IgD-negative memory B cell (primary cell): ENCODE measurements around the gene UBR3. TPM values are rescaled to one million over a fixed set of nuclear protein-coding genes. Genes with fewer than 3 reads are reported as not detected.

Experiments used
- H3K27ac Mint-ChIP-seq, 3 donors: one replicate each; pipeline ENCODE4 v1.8.0; 2020 to 2022; ENCODE audit warnings: mild to moderate bottlenecking in 3 of 3, mixed read lengths in 3 of 3, moderate library complexity in 1 of 3
- H3K27me3 Mint-ChIP-seq: one replicate; pipeline ENCODE4 v1.8.0; 2021; ENCODE audit warnings: mixed read lengths
- H3K36me3 Mint-ChIP-seq: one replicate; pipeline ENCODE4 v1.8.0; 2020; ENCODE audit warnings: mild to moderate bottlenecking, mixed read lengths
- H3K4me1 Mint-ChIP-seq, 3 donors: one replicate each; pipeline ENCODE4 v1.8.0; 2020 to 2022; ENCODE audit warnings: mixed read lengths in 3 of 3, mild to moderate bottlenecking in 1 of 3
- H3K4me3 Mint-ChIP-seq, 4 donors: one replicate each; pipeline ENCODE4 v1.8.0; 2020 to 2022; ENCODE audit warnings: mild to moderate bottlenecking in 4 of 4, mixed read lengths in 4 of 4, moderate library complexity in 3 of 4
- H3K9me3 Mint-ChIP-seq, 3 donors: one replicate each; pipeline ENCODE4 v1.8.0; 2020 to 2021; ENCODE audit warnings: mixed read lengths in 3 of 3, mild to moderate bottlenecking in 1 of 3
- polyA plus RNA-seq: library from polyadenylated mRNA; unstranded; fragments of 300-500 nt; fragmentation: Illumina TruSeq; gene quantifications from one replicate; pipeline ENCODE4 v1.2.3, GENCODE V29; 2021

Gene UBR3, protein sequence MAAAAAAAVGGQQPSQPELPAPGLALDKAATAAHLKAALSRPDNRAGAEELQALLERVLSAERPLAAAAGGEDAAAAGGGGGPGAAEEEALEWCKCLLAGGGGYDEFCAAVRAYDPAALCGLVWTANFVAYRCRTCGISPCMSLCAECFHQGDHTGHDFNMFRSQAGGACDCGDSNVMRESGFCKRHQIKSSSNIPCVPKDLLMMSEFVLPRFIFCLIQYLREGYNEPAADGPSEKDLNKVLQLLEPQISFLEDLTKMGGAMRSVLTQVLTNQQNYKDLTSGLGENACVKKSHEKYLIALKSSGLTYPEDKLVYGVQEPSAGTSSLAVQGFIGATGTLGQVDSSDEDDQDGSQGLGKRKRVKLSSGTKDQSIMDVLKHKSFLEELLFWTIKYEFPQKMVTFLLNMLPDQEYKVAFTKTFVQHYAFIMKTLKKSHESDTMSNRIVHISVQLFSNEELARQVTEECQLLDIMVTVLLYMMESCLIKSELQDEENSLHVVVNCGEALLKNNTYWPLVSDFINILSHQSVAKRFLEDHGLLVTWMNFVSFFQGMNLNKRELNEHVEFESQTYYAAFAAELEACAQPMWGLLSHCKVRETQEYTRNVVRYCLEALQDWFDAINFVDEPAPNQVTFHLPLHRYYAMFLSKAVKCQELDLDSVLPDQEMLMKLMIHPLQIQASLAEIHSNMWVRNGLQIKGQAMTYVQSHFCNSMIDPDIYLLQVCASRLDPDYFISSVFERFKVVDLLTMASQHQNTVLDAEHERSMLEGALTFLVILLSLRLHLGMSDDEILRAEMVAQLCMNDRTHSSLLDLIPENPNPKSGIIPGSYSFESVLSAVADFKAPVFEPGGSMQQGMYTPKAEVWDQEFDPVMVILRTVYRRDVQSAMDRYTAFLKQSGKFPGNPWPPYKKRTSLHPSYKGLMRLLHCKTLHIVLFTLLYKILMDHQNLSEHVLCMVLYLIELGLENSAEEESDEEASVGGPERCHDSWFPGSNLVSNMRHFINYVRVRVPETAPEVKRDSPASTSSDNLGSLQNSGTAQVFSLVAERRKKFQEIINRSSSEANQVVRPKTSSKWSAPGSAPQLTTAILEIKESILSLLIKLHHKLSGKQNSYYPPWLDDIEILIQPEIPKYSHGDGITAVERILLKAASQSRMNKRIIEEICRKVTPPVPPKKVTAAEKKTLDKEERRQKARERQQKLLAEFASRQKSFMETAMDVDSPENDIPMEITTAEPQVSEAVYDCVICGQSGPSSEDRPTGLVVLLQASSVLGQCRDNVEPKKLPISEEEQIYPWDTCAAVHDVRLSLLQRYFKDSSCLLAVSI (N-terminal part only)
- 5.4 TPM for polyA plus RNA-seq

DNA sequence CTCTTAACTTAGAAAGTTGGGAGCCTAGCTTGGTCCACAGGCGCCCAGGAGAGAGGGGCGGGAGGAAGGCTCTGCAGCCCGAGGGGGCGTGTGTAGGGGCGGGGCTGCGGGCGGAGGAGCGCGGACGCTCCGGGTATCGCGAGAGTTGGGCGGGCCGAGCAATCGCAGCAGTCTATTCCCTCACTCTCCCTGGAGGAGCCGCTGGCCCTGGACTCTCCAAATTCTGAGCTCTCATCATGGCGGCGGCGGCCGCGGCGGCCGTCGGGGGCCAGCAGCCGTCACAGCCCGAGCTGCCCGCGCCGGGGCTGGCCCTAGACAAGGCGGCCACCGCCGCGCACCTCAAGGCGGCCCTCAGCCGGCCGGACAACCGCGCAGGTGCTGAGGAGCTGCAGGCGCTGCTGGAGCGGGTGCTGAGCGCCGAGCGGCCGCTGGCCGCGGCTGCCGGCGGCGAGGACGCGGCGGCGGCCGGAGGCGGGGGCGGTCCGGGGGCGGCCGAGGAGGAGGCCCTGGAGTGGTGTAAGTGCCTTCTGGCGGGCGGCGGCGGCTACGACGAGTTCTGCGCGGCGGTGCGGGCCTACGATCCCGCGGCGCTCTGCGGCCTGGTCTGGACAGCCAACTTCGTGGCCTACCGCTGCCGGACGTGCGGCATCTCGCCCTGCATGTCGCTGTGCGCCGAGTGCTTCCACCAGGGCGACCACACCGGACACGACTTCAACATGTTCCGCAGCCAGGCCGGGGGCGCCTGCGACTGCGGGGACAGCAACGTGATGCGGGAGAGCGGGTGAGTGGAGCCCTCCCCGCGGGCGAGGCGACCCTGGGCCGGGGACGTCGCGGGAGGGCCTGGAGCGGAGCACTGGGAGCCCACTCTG is at the start of gene UBR3:
UBR3 (plus strand) TSS at position 183 of the 869 bp plus-strand sequence; CDS start at position 237, 54 bp downstream.
- Mint-ChIP-seq H3K4me3 (peak within 1 kb of the TSS; percentile 80 to 95 (median 92)), H3K27me3 (no peaks in the 10 kb centered on the region), H3K36me3 (peaks cover 1% of the 10 kb centered on the region), H3K27ac (peak within 1 kb of the TSS; percentile 43 to 94 (median 93)), H3K9me3 (no peaks in the 10 kb centered on the region), H3K4me1 (peaks cover 28 to 45% (median 29%) of the 10 kb centered on the region in 3 donors)

DNA sequence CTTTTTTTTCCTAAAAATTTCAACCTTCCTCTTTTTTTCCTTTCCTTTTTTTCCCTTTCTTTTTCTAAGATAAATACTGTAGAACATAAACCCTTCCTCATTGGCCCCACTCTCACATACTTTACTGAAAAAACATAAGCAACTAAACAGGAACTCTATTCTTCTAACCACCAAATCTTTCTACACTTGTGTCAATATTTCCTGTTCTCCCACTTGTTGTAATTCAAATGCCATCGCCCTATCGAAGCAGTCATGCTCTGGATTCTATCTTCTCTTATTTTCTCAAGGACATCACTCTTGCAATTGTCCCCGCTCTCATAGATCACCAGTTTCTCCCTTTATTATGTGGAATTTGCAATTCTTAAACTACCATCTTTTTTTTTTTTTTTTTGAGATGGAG is 48.8 kb upstream of the UBR3 start:
- Mint-ChIP-seq H3K36me3 (peaks cover 4% of the 10 kb centered on the region), H3K27me3 (peaks cover 2% of the 10 kb centered on the region), H3K27ac (no peak overlapping the region), H3K4me3 (no peak overlapping the region), H3K9me3 (no peaks in the 10 kb centered on the region), H3K4me1 (peaks cover 0 to 2% (median 0%) of the 10 kb centered on the region in 3 donors)

DNA sequence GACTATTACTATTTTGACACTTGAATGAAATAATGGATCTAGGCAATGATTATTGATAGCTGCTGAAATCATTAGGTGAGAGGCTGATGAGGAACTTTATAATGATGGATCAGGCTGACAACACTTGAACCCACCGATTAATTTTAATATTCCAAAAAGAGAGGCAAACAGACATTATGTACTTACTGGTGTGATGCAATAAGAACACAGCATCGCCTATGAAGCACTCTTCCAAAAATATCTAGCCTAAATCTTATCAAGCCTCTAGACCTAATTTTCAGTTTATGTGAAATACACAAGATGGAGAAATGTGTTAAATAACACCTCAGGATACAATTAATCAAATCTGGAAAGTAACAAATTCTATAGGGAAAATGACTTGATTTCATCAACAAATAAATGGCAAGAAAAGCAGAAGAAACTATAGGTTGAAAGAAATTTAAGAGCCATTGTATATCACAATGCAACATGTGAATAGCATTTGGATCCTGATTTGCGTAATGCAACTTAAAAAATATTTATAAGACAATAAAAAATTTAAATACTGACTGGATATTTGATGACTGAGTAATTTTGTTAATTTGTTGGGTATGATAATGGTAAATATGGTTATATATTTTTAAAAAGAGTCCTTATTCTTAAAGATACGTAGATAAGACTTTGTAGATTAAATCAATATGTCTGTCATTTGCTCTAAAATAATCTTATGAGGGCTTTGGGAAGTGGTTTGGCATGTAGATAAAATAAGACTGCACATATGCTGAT is 45.8 kb upstream of the UBR3 start:
- no peaks in the 10 kb centered on the region for H3K4me1 Mint-ChIP-seq
- H3K27ac Mint-ChIP-seq = no peak overlapping the region
- H3K9me3 Mint-ChIP-seq = no peaks in the 10 kb centered on the region
- peaks cover 4% of the 10 kb centered on the region for H3K27me3 Mint-ChIP-seq
- H3K36me3 Mint-ChIP-seq = peaks cover 4% of the 10 kb centered on the region
- H3K4me3 Mint-ChIP-seq = no peak overlapping the region

DNA sequence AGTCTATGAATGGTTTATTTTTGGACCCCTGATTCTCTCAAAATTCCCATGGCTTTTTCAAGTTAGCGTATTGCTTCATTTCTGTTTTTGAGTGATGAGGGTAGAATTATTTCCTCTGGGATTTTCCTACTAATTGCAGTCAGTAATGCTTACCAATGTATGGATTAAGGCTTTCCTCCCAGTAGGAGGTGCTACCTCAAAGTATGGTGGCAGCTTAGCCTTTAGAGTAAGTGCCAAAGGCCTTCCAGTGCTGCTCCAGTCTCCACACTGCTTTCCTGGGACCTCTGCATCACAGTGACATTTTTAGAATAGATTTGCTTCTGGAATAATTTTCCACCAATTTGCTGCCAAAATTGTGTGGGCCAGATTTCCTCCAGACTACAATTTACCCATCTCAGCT is 44.7 kb upstream of the UBR3 start:
- Mint-ChIP-seq H3K4me1 (no peaks in the 10 kb centered on the region), H3K4me3 (no peak overlapping the region), H3K9me3 (no peaks in the 10 kb centered on the region), H3K27me3 (peaks cover 4% of the 10 kb centered on the region), H3K36me3 (peaks cover 4% of the 10 kb centered on the region), H3K27ac (no peak overlapping the region)

DNA sequence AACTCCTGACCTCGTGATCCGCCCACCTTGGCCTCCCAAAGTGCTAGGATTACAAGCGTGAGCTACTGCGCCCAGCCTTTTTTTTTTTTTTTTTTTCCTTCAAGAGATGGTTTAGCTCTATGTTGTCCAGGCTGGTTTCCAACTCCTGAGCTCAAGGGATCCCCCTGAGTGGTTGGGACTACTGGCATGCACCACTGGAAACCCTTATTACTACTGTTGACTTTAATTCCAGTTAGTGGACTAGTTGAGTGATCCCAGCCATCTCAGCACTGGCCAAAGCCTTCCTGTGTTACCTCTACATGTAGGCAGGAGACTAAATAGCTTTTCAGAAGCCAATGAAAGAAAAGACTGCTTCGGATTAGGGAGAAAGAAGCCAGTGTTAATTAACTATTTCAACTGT is 36.7 kb upstream of the UBR3 start:
- Mint-ChIP-seq H3K4me1 (peaks cover 0 to 6% (median 6%) of the 10 kb centered on the region in 3 donors), H3K27ac (no peak overlapping the region), H3K27me3 (peaks cover 11% of the 10 kb centered on the region)

DNA sequence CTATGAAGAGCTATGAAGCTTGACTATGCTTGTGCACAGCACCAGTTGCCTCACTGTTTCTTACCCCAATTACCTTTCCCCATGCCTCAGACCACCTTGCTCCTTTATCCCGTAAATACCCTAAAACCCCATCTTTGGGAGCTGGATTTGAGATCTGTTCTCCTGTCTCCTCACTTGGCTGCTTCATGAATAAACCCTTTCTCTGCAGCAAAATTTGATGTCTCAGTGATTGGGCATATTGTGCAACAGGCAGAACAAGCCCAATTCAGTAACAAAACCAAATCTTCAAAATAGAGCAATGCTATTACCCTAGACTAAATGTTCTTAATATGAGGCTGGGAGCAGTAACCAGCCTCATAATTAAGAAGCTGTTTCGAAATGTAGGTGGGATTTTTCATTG is 32.1 kb upstream of the UBR3 start:
- Mint-ChIP-seq H3K36me3 (no peaks in the 10 kb centered on the region), H3K27me3 (no peaks in the 10 kb centered on the region), H3K4me1 (peaks cover 9 to 19% (median 9%) of the 10 kb centered on the region in 3 donors), H3K4me3 (peak overlapping the region in 1 of 4 donors; percentile 49), H3K9me3 (no peaks in the 10 kb centered on the region), H3K27ac (no peak overlapping the region)

More for the DNA sequence above, 36.7 kb upstream of the UBR3 start:
- Mint-ChIP-seq H3K36me3 (no peaks in the 10 kb centered on the region), H3K9me3 (no peaks in the 10 kb centered on the region), H3K4me3 (no peak overlapping the region)

DNA sequence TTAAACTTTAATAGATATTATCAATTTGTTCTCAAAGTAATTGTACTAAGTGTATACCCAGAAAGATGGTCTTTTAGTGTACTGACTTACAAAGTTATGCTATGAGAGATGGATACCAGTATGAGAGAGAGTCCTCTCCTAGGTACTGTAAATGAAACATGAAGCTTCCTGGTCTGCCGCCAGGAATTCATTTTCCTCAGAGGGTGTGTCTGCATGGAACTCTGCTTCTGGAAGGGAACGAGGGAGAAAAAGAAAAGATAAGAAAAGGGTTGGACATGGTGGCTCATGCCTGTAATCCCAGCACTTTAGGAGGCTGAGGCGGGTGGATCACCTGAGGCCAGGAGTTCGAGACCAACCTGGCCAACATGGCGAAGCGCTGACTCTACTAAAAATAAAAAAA is 30.8 kb upstream of the UBR3 start:
- H3K4me3 Mint-ChIP-seq = peak overlapping the region in 1 of 4 donors; percentile 56
- H3K27me3 Mint-ChIP-seq = no peaks in the 10 kb centered on the region
- no peaks in the 10 kb centered on the region for H3K9me3 Mint-ChIP-seq
- peak overlapping the region in 2 of 3 donors; percentile 59 to 89 for H3K27ac Mint-ChIP-seq
- peaks cover 13 to 24% (median 14%) of the 10 kb centered on the region in 3 donors for H3K4me1 Mint-ChIP-seq
- no peaks in the 10 kb centered on the region for H3K36me3 Mint-ChIP-seq

DNA sequence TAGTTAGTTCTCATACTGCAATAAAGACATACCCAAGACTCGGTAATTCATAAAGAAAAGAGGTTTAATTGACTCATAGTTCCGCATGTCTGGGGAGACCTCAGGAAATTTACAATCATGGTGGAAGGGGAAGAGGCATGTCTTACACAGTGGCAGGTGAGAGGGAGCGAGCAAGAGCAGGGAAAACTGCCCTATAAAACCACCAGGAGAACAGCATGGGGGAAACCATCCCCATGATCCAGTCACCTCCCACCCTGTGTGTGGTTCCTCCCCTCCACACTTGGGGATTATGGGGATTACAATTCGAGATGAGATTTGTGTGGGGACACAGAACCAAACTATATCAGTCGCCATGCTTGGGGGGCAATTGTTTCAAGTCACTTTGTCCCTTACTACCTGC is 29.7 kb upstream of the UBR3 start:
- H3K4me3 Mint-ChIP-seq = peak overlapping the region in 3 of 4 donors; percentile 33 to 80 (median 77)
- H3K4me1 Mint-ChIP-seq = peaks cover 19 to 33% (median 20%) of the 10 kb centered on the region in 3 donors
- H3K9me3 Mint-ChIP-seq = no peaks in the 10 kb centered on the region
- no peaks in the 10 kb centered on the region for H3K36me3 Mint-ChIP-seq
- H3K27me3 Mint-ChIP-seq = no peaks in the 10 kb centered on the region
- peak overlapping the region in 2 of 3 donors; percentile 42 to 89 for H3K27ac Mint-ChIP-seq

DNA sequence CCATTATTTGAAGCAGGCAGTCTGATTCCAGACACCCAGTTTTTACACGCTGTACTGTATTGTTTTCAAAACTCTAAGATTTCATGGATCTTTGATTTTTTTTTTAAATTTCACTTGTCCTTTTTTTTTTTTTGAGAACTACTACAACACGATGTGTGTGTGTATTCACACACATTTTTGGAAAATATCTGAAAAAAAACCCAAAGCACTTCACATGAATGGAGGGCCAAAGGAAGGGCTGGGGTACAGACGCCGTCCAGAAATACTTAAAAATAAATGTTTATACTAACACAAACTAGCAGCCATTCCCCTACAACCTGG is 28.9 kb upstream of the UBR3 start:
- Mint-ChIP-seq H3K4me3 (peak overlapping the region; percentile 88 to 97 (median 94)), H3K27ac (peak overlapping the region; percentile 89 to 100 (median 94)), H3K36me3 (no peaks in the 10 kb centered on the region), H3K4me1 (peaks cover 20 to 36% (median 21%) of the 10 kb centered on the region in 3 donors), H3K27me3 (no peaks in the 10 kb centered on the region), H3K9me3 (no peaks in the 10 kb centered on the region)

DNA sequence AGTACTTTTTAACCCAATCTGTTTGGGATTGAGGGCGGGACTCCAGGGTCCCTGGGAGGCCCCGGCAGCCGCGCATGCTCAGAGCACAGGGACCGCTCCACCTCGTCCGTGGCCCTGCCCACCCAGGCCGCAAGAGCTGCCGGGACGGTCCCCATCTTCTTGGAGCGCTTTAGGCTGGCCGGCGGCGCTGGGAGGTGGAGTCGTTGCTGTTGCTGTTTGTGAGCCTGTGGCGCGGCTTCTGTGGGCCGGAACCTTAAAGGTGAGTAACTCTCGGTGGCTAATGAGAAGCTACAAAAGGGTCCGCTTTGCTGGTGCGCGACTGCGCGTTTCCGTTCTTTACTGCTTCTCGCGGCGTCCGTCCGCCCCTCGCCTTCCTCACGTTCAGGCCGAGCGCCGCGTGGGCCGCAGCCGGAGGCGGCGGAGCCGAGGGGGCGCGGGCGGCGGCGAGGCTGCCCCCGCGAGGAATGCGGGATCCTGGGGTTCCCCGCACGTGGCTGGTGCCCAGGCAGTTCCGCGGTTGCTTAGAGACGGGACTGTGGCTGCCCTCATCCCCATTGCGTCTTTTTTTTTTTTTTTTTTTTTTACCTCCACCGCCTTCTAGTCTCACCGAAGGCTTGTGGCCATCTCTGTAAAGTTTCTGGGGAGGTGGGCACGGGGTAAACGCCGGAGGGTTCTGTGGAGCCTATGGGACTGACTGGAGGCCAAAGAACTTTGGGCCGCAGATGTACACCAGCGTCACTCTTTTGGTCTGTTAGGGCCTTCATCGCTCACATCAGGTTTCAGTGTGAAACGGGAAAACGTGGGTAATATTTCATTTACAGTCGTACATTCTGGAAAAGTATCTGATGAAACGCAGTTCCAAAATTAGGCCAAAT is 28.3 kb upstream of the UBR3 start, which contains the start of gene SSB:
SSB (plus strand) TSS at position 154 of the 875 bp plus-strand sequence. CDS start 2,090 bp downstream, outside the sequence.
- Mint-ChIP-seq H3K4me1 (peaks cover 20 to 36% (median 21%) of the 10 kb centered on the region in 3 donors), H3K27me3 (no peaks in the 10 kb centered on the region), H3K4me3 (peak within 1 kb of the TSS; percentile 88 to 97 (median 94)), H3K27ac (peak within 1 kb of the TSS; percentile 89 to 100 (median 94)), H3K36me3 (no peaks in the 10 kb centered on the region), H3K9me3 (no peaks in the 10 kb centered on the region)

DNA sequence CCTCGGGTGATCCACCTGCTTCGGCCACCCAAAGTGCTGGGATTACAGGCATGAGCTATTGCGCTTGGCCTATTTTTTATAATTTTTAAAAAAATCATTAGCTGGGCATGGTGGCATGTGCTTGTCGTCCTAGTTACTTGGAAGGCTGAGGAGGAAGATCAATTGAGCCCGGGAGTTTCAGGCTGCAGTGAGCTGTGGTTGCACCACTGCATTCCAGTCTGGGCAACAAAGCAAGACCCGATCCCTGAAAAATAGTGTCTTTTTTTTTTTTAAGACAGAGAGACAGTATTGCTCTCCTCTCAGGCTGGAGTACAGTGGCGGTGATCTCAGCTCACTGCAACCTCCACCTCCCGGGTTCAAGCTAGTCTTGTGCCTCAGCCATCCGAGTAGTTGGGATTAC is 23.8 kb upstream of the UBR3 start:
- Mint-ChIP-seq H3K27me3 (no peaks in the 10 kb centered on the region), H3K36me3 (peaks cover 4% of the 10 kb centered on the region), H3K4me1 (peaks cover 18 to 26% (median 19%) of the 10 kb centered on the region in 3 donors), H3K9me3 (no peaks in the 10 kb centered on the region), H3K4me3 (no peak overlapping the region), H3K27ac (no peak overlapping the region)

DNA sequence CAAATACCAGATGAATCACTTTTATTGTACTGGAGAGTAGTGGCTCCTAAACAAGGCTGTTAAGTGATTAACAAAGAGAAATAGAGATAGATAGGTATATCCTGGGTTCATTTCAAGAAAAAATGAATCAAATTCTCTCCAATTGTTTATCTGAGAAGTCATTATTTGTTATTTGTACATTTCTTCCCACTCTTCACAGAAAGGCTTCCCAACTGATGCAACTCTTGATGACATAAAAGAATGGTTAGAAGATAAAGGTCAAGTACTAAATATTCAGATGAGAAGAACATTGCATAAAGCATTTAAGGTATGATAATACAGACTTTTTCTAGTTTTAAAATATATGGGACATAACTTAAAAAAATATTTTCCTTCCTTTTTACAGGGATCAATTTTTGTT is 20.7 kb upstream of the UBR3 start:
- peaks cover 4% of the 10 kb centered on the region for H3K36me3 Mint-ChIP-seq
- H3K27me3 Mint-ChIP-seq = no peaks in the 10 kb centered on the region
- H3K9me3 Mint-ChIP-seq = no peaks in the 10 kb centered on the region
- H3K4me1 Mint-ChIP-seq = peaks cover 6 to 12% (median 8%) of the 10 kb centered on the region in 3 donors
- H3K27ac Mint-ChIP-seq = no peak overlapping the region
- H3K4me3 Mint-ChIP-seq = no peak overlapping the region
